Placental pericyte (primary cell): ENCODE data around the gene GRPEL2. TPM values are rescaled to one million over a fixed set of nuclear protein-coding genes. Genes with fewer than 3 reads are reported as not detected.

Experiments used
- total RNA-seq: library from RNA; depleted of rRNA; stranded (reverse); fragments of >200 nt; gene quantifications from 2 replicates; pipeline ENCODE4 v1.2.3, GENCODE V29; 2012

GRPEL2 gene, protein sequence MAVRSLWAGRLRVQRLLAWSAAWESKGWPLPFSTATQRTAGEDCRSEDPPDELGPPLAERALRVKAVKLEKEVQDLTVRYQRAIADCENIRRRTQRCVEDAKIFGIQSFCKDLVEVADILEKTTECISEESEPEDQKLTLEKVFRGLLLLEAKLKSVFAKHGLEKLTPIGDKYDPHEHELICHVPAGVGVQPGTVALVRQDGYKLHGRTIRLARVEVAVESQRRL
- total RNA-seq = 35.0 and 35.9 TPM in 2 replicates

DNA sequence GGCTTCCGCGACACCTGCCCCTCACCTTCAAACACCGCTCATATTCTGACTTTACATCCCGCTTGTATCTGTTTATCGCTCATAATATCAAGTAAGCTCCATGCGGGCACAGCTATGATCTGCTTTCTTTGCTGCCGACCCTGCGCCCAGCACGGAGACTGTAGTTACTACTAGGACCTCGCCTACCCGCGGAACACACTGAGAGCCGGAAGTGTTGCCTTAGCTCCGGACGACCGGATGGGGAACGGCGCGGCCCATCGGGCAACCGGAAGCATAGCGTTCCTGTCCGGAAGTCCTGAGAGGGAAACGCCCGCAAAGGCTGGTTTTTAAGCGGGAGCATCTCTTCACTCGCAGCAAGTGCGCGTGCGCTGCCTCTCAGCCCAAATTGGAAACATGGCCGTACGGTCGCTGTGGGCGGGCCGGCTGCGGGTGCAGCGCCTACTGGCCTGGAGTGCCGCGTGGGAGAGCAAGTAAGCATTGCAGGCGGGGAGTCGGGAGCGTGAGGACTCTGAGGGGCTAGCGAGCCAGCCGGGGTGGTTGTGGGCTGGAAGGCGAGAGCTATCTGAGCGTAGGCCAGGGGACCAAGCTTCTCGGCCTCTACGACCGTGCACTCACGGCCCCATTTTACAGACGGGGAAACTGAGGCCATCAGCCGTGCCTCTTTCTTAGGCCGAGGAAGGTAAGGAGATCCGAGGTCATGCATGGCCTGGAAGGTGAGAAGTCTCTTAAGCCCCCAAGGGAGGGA, at the start of gene GRPEL2:
Gene GRPEL2 (plus strand): TSS at position 353 of the 745 bp plus-strand sequence. CDS start 41 bp downstream, at position 394.

DNA sequence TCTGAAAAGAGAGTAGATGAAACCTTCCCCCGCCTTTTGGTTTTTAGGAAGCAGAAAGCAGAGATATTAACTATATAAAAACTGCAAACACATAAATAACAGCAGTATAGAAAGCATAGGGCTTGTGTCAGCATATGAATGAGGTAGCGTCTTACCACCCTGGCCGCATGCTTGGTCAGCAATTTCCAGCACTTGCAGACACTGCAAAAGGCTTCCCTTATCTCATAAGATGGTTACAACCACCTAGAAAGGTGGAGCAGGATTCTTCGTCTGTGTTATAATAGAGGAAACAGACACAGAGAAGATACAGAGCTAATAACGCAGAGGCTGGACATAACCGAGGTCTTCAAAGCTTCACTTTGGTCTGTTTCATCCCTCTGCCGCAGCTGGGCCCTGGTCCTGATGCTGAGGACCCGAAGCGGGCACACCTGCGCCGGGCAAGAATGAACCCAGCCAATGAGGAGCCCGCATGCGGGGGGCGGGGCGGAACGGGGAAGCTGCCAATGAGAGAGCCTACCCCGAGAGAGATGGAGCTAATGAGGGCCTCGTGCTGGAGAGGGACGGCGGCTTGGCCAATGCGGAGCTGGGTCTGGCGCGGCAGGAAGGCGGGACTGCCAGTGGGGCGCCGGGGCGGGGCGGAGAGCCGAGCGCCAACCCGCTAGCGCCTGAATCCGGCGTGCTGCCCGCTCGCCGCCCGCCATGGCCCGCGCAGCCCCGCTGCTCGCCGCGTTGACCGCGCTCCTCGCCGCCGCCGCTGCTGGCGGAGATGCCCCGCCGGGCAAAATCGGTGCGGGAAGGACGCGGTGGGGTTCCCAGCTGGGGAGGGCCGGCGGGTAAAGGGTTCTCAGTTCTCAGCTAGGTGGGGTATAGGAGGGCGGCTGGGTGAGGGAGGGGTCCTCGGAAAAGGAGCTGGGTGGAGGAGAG, 12.3 kb downstream of the GRPEL2 start, which contains the start of gene PCYOX1L:
Gene PCYOX1L (plus strand): TSS at position 677 of the 924 bp plus-strand sequence. CDS start 23 bp downstream, at position 700.

DNA sequence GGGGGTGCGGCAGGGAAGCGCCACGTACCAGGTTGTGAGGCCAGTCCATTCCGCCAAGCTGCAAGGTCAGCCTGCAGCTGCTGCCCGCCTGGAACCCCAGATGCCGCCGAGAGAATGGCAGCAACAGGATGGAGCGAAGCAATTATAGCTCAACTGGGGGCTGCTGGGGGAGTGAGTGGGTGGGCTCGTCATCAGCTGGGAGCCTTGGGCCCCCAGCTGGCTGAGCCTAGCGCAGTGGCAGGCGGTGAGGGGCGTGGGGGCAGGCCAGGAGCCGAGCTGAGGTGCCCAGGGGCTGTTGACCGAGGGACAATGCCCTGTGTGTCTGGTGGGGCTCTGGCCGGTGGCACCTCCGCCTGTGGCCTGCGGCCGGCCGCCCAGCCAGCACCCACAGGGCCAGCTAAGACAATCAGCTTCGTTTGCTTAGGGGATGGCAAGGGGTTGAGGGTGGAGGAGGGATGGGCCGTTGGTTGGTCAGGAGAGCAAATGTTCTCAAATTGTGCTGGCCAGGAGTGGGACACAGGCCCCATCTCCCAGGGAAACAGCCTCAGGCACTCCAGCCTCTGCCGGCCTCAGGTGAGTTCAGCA, 34.0 kb downstream of the GRPEL2 start, which contains the start of gene IL17B:
Gene IL17B (minus strand): TSS at position 116 of the 585 bp plus-strand sequence. CDS start 67 bp downstream, at position 49.

Other genes with a start within 250 kb of the GRPEL2 start
- 18.6 and 71.4 TPM in 2 replicates for gene ABLIM3, start 204.0 kb upstream of the GRPEL2 start, total RNA-seq
- gene AFAP1L1, start 73.6 kb upstream of the GRPEL2 start, total RNA-seq = 5.5 and 10.7 TPM in 2 replicates
- gene PCYOX1L, start 12.5 kb downstream of the GRPEL2 start, total RNA-seq = 7.0 and 8.2 TPM in 2 replicates
- 0.66 and 0.72 TPM in 2 replicates for gene IL17B, start 33.8 kb downstream of the GRPEL2 start, total RNA-seq
- 339 and 406 TPM in 2 replicates for gene CSNK1A1, start 205.9 kb downstream of the GRPEL2 start, total RNA-seq
- gene ARHGEF37, start 236.0 kb downstream of the GRPEL2 start, total RNA-seq = 0.44 and 1.0 TPM in 2 replicates